GM12873 (cell line): Measurements from ENCODE around the gene EPM2AIP1.

Experiments used
- TF ChIP-seq, protein P1 (sequence below): IDR thresholded peaks from 2 replicates; pipeline ENCODE4 v1.5.1; 2012; ENCODE audit warnings: low read depth, mild to moderate bottlenecking, moderate library complexity, low read length, control low read depth; ENCODE audit not compliant: insufficient read depth; ENCODE audit errors: missing control alignments

The EPM2AIP1 gene

DNA sequence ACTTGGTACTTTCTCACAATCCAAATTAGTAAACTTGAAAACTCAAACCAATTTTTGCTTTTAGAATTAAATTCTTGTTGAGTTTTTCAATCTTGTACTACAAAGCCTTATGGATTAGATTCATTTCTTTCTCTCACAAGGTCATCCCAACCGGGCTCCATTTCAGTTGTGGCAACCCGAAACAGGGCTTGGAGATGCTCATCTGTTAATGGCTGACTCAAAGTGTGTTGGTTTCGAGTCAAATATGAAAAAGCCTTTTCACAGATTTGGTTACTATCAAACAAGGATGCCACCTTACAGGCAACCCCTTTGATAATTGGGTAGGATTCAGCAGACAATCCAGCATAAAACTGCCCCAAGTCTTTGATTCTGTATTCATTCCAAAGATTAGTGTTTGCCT, 1.8 kb downstream of the EPM2AIP1 start:
- TF ChIP-seq, protein P1, sequence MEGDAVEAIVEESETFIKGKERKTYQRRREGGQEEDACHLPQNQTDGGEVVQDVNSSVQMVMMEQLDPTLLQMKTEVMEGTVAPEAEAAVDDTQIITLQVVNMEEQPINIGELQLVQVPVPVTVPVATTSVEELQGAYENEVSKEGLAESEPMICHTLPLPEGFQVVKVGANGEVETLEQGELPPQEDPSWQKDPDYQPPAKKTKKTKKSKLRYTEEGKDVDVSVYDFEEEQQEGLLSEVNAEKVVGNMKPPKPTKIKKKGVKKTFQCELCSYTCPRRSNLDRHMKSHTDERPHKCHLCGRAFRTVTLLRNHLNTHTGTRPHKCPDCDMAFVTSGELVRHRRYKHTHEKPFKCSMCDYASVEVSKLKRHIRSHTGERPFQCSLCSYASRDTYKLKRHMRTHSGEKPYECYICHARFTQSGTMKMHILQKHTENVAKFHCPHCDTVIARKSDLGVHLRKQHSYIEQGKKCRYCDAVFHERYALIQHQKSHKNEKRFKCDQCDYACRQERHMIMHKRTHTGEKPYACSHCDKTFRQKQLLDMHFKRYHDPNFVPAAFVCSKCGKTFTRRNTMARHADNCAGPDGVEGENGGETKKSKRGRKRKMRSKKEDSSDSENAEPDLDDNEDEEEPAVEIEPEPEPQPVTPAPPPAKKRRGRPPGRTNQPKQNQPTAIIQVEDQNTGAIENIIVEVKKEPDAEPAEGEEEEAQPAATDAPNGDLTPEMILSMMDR: no peak

DNA sequence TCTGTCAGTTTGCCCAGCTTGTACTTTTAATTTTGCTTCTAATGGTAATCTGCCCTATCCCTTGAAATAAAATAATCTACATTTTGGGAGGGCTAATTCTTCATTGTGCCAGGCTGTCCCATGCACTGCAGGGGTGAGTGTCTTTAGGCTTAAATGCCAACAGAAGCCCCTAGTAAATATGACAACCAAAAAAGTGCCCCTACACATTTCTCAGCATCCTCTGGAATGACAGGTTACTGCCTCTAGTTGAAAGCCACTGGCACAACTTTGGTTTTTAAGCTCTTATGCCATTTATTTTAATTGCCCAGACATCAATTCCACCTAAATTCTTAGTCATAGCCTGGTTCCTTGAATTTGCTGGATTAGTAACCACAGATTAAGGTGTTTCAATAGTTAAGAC, 3.4 kb downstream of the EPM2AIP1 start:
- TF ChIP-seq, protein P1: no peak

DNA sequence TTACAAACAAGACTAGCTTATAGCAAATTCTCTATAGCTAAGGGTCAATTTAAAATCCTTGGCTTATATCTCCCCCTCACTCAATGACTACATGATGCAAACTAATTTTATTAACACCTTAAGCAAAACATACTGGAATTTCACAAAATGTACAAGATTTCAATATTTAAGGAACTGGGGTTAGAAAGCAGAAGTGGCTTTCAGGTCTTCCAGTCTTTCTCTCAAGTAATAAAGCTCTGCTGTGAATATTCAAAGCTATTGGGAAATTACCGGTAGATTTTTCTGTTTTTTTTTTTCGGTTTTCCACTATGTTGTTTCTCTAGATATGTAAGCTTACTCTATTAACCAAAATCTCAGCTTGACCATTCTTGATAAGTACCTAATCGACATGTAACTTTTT, 3.9 kb downstream of the EPM2AIP1 start:
- TF ChIP-seq, protein P1: no peak

DNA sequence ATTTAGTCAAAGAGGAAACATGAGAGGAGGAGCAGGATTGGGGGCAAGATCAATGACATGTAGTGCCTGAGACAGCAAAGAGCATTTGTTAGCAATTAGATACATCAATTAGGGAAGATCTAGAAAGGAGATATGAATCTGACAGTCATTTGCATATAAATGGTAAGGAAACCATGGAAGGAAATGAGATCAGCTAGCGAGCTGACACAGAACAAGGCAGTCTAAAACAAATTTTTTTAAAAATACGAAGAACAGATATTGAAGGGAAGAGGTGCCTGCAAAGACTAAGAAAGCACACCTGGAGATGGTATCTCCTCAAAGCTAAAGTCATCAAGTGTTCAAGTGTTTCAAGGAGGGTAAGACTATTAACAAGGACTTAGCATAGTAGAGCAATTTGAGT, 4.6 kb downstream of the EPM2AIP1 start:
- TF ChIP-seq, protein P1: no peak

DNA sequence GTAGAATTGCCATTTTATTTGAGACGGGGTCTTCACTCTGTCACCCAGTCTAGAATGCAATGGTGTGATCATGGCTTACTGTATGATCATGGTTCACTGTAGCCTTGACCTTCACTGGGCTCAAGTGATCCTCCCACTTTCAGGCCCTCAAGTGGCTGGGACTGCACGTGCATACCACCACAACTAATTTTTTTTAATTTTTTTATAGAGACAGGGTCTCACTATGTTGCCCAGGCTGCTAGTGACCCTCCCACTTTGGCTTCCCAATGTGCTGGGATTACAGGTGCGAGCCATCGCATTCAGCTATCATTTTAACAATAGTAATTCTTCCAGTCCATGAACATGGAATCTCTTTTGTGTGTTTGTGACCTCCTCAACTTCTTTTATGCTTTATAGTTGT, 11.9 kb downstream of the EPM2AIP1 start:
- TF ChIP-seq, protein P1: no peak

DNA sequence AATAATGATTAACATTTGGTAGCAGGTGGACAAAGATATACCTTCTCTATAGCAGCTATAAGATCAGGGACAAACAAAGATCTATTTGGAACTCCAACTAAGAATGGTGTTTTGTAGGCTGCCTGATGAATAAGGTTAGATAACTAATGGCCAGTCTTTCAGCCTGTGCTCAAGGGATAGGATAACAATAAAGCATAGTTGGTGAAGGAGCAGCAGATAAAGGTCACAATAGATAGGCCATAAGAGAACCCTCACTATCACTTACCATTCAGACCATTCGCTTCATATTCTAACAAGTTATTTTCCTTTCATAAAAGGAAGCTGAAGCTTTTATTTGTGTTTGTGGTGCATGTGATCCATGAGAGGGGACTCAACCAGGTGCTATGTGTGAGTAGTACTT, 19.8 kb downstream of the EPM2AIP1 start:
- TF ChIP-seq, protein P1: no peak

DNA sequence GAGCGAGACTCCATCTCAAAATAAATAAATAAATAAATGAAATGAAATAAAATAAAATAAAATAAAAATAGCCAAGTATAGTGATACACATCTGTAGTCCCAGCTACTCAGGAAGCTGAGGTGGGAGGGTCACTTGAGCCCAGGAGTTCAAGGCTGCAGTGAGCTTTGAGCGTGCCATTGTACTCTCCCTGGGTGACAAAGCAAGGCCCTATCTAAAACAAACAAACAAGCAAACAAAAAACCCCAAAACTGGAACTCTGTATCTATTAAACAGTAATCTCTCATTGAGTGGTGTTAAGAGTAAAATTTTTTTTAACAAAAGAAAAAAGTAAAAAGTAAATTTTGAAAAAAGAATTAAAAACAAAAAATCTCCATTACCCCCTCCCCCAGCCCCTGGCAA, 20.8 kb downstream of the EPM2AIP1 start:
- TF ChIP-seq, protein P1: no peak
